Measurements from ENCODE around the gene NCK2.

NCK2 gene

GRCh38 chr2:105936954-105937353 is 192.2 kb downstream of the NCK2 start:
- DNase-seq, result no peak

- no peak for DNase-seq
Measured at GRCh38 chr2:105937498-105938097, 192.9 kb downstream of the NCK2 start.

Measured in T-helper 9 cell (primary cell).